ENCODE results near the gene SMPD3. TPM values are rescaled to one million over a fixed set of nuclear protein-coding genes. Genes with fewer than 3 reads are reported as not detected.

The SMPD3 gene
- total RNA-seq, 1 experiment from 2014 or later = 0.77 TPM

DNA sequence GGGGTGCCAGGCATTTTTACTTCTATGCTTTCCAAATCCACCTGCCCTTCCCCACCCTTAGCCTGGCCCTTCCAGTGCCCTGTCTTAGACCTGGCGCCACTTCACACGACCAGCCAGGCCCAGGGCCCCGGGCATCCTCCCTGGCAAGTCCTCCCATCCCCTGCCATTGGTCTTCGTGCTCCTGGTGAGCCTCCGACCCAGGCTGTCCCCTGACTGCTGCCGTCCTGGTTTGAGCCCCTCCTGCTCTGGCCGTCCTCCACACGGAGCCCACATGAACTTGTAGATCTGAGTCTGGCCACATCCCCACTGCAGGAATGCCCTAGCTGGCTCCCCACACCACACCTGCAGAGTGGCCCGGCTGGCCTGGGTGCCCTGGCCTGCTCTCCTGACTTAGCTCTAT, 93.5 kb downstream of the SMPD3 start:
- in situ Hi-C loops (cut with HindIII; ENCODE audit: low pct_unique_long_range_greater_than_20kb, low sequenced_read_pairs) (no loop called here), intact Hi-C loops (cut with micrococcal nuclease; ENCODE audit: unreplicated experiment) (no loop called here)
- Histone ChIP-seq H3K4me3 (ENCODE audit: low read depth in 2 of 2, low read length in 2 of 2) (no peak overlapping the region), H3K27ac (ENCODE audit: low read length) (no peak overlapping the region), H3K4me1 (ENCODE audit: control insufficient read depth, insufficient read depth, low read length) (no peaks in the 10 kb centered on the region), H3K27me3 (ENCODE audit: control insufficient read depth, insufficient read depth, low read length) (no peaks in the 10 kb centered on the region), H3K36me3 (ENCODE audit: control insufficient read depth, insufficient read depth, low read length) (no peaks in the 10 kb centered on the region), H3K9me3 (ENCODE audit: control insufficient read depth, insufficient read depth, low read depth, low read length) (no peaks in the 10 kb centered on the region)
- no TSS peak for BruUV-seq (replicated peaks)
- POLR2A ChIA-PET = no interaction called here
- TF ChIP-seq SIN3A (IDR thresholded peaks at IDR 0.05; ENCODE audit: borderline replicate concordance, insufficient read depth, low read depth, low read length) (no peak), TCF7L2 (IDR thresholded peaks at IDR 0.05; ENCODE audit: low read depth, low read length) (no peak), POLR2AphosphoS5 (IDR thresholded peaks at IDR 0.05; ENCODE audit: low read depth, low read length) (no peak)
- TF ChIP-seq, protein P1, sequence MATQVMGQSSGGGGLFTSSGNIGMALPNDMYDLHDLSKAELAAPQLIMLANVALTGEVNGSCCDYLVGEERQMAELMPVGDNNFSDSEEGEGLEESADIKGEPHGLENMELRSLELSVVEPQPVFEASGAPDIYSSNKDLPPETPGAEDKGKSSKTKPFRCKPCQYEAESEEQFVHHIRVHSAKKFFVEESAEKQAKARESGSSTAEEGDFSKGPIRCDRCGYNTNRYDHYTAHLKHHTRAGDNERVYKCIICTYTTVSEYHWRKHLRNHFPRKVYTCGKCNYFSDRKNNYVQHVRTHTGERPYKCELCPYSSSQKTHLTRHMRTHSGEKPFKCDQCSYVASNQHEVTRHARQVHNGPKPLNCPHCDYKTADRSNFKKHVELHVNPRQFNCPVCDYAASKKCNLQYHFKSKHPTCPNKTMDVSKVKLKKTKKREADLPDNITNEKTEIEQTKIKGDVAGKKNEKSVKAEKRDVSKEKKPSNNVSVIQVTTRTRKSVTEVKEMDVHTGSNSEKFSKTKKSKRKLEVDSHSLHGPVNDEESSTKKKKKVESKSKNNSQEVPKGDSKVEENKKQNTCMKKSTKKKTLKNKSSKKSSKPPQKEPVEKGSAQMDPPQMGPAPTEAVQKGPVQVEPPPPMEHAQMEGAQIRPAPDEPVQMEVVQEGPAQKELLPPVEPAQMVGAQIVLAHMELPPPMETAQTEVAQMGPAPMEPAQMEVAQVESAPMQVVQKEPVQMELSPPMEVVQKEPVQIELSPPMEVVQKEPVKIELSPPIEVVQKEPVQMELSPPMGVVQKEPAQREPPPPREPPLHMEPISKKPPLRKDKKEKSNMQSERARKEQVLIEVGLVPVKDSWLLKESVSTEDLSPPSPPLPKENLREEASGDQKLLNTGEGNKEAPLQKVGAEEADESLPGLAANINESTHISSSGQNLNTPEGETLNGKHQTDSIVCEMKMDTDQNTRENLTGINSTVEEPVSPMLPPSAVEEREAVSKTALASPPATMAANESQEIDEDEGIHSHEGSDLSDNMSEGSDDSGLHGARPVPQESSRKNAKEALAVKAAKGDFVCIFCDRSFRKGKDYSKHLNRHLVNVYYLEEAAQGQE (IDR thresholded peaks at IDR 0.05; ENCODE audit: insufficient read depth in 1 of 2, low read depth in 2 of 2, low read length in 1 of 2) = no peak
- TF ChIP-seq, protein P2, sequence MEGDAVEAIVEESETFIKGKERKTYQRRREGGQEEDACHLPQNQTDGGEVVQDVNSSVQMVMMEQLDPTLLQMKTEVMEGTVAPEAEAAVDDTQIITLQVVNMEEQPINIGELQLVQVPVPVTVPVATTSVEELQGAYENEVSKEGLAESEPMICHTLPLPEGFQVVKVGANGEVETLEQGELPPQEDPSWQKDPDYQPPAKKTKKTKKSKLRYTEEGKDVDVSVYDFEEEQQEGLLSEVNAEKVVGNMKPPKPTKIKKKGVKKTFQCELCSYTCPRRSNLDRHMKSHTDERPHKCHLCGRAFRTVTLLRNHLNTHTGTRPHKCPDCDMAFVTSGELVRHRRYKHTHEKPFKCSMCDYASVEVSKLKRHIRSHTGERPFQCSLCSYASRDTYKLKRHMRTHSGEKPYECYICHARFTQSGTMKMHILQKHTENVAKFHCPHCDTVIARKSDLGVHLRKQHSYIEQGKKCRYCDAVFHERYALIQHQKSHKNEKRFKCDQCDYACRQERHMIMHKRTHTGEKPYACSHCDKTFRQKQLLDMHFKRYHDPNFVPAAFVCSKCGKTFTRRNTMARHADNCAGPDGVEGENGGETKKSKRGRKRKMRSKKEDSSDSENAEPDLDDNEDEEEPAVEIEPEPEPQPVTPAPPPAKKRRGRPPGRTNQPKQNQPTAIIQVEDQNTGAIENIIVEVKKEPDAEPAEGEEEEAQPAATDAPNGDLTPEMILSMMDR (IDR thresholded peaks at IDR 0.05) = no peak
- CTCF ChIA-PET = interaction anchor here (0.6 kb wide), 1 partner anchor 19 kb away, joined by 7 read pairs; no protein-coding TSS in a partner anchor
- ATAC-seq (no peak), DNase-seq (ENCODE audit: low read depth, low spot score) (no peak)

DNA sequence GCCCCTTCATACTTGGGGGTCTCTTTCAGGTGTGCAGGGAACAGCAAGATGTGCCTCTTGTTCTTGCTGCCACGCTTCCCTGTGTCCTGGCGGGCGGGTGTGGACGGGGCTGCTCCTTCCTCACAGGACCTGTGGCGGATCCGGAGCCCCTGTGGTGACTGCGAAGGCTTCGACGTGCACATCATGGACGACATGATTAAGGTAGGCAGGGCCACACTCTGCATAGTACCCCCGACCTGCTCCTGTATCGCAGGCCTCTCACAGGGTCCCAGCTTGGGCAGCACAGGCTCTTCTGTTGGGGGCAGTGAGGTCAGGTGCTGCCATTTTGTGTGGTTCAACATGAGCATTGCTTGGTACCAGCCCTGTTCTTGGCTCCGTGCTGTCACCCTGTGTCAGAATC, 94.9 kb downstream of the SMPD3 start:
- POLR2A ChIA-PET = no interaction called here
- DNase-seq (ENCODE audit: low read depth, low spot score) (no peak), ATAC-seq (no peak)
- Histone ChIP-seq H3K36me3 (ENCODE audit: control insufficient read depth, insufficient read depth, low read length) (no peaks in the 10 kb centered on the region; the same call in 1 of the 2 replicates), H3K9me3 (ENCODE audit: control insufficient read depth, insufficient read depth, low read depth, low read length) (no peaks in the 10 kb centered on the region), H3K27ac (ENCODE audit: low read length) (no peak overlapping the region), H3K27me3 (ENCODE audit: control insufficient read depth, insufficient read depth, low read length) (no peaks in the 10 kb centered on the region), H3K4me1 (ENCODE audit: control insufficient read depth, insufficient read depth, low read length) (no peaks in the 10 kb centered on the region), H3K4me3 (ENCODE audit: low read depth in 2 of 2, low read length in 2 of 2) (no peak overlapping the region)
- in situ Hi-C loops (cut with HindIII; ENCODE audit: low pct_unique_long_range_greater_than_20kb, low sequenced_read_pairs) = no loop called here
- CTCF ChIA-PET = no interaction called here
- no TSS peak for BruUV-seq (replicated peaks)
- no peak for TF ChIP-seq POLR2AphosphoS5 (IDR thresholded peaks at IDR 0.05; ENCODE audit: low read depth, low read length)
- no peak for TF ChIP-seq TCF7L2 (IDR thresholded peaks at IDR 0.05; ENCODE audit: low read depth, low read length)
- TF ChIP-seq, protein P2 (IDR thresholded peaks at IDR 0.05) = no peak
- TF ChIP-seq, protein P1 (IDR thresholded peaks at IDR 0.05; ENCODE audit: insufficient read depth in 1 of 2, low read depth in 2 of 2, low read length in 1 of 2) = no peak
- no peak for TF ChIP-seq SIN3A (IDR thresholded peaks at IDR 0.05; ENCODE audit: borderline replicate concordance, insufficient read depth, low read depth, low read length)
- intact Hi-C loops (cut with micrococcal nuclease; ENCODE audit: unreplicated experiment) = no loop called here
